K562 (cell line): Measurements from ENCODE around the gene SHISA5. TPM values are rescaled to one million over a fixed set of nuclear protein-coding genes. Genes with fewer than 3 reads are reported as not detected.

Source experiments
- ARID2 ChIP-seq: fragments of 450-650 bp; IDR thresholded peaks from 2 replicates; pipeline ENCODE4 v1.6.1; 2017; ENCODE audit warnings: antibody characterized with exemption, mild to moderate bottlenecking
- BACH1 ChIP-seq: fragments of 200-800 bp; sonication (Bioruptor generic); IDR thresholded peaks from 2 replicates; pipeline ENCODE4 v1.6.1; 2016; ENCODE audit warnings: missing genetic modification characterization, missing compliant biosample characterization
- C11orf30 ChIP-seq: fragments of 450-650 bp; IDR thresholded peaks from 2 replicates; pipeline ENCODE4 v1.6.1; 2016; ENCODE audit warnings: low read depth, mild to moderate bottlenecking
- CC2D1A ChIP-seq: fragments of 450-650 bp; IDR thresholded peaks from 2 replicates; pipeline ENCODE4 v1.6.1; 2017; ENCODE audit warnings: mild to moderate bottlenecking
- EHMT2 ChIP-seq: fragments of 450-650 bp; IDR thresholded peaks from 2 replicates; pipeline ENCODE4 v1.6.1; 2018; ENCODE audit warnings: antibody characterized with exemption
- FOXA1 ChIP-seq: fragments of 450-650 bp; IDR thresholded peaks from 2 replicates; pipeline ENCODE4 v1.6.1; 2016; ENCODE audit warnings: mild to moderate bottlenecking, borderline replicate concordance
- FOXK2 ChIP-seq, 2 experiments: fragments of 450-650 bp; IDR thresholded peaks in 1 of 2; conservative IDR thresholded peaks in 1 of 2; 2 replicates each; pipeline ENCODE4 v1.6.1; 2016; ENCODE audit warnings: low read depth in 2 of 2, mild to moderate bottlenecking in 1 of 2
- HNRNPLL ChIP-seq: fragments of 200-400 bp; formaldehyde crosslinking; IDR thresholded peaks from 2 replicates; pipeline ENCODE4 v1.6.1; 2017; ENCODE audit warnings: low read length, low read depth, mild to moderate bottlenecking; ENCODE audit not compliant: poor library complexity, severe bottlenecking
- KAT8 ChIP-seq: fragments of 450-650 bp; IDR thresholded peaks from 2 replicates; pipeline ENCODE4 v1.6.1; 2016; ENCODE audit warnings: low read depth, mild to moderate bottlenecking
- MAFF ChIP-seq: IDR thresholded peaks from 2 replicates; pipeline ENCODE4 v1.6.1; 2012; ENCODE audit warnings: low read length, improper control_type of control experiment
- NFIC ChIP-seq: fragments of 450-650 bp; IDR thresholded peaks from 2 replicates; pipeline ENCODE4 v1.6.1; 2017; ENCODE audit warnings: mild to moderate bottlenecking, inconsistent platforms
- PRPF4 ChIP-seq: fragments of 200-400 bp; formaldehyde crosslinking; IDR thresholded peaks from one replicate; pipeline ENCODE4 v1.6.1; 2017; ENCODE audit warnings: low read length, low read depth, mild to moderate bottlenecking; ENCODE audit not compliant: insufficient read depth, poor library complexity, severe bottlenecking
- RCOR1 ChIP-seq, 2 experiments: IDR thresholded peaks; 2 replicates each; pipeline ENCODE4 v1.6.1; 2012; ENCODE audit warnings: low read depth in 2 of 2, low read length in 2 of 2, borderline replicate concordance in 1 of 2, improper control_type of control experiment in 1 of 2
- STAT5A ChIP-seq: IDR thresholded peaks from 2 replicates; pipeline ENCODE4 v1.6.1; 2012; ENCODE audit warnings: low read length, inconsistent platforms, borderline replicate concordance
- SUPT5H ChIP-seq: fragments of 450-650 bp; IDR thresholded peaks from 2 replicates; pipeline ENCODE4 v1.6.1; 2016
- TCF3 ChIP-seq: sonication (generic); formaldehyde crosslinking; IDR thresholded peaks from 2 replicates; pipeline ENCODE4 v1.4.0; 2020; ENCODE audit warnings: mild to moderate bottlenecking, missing genetic modification reagents
- ZFP1 ChIP-seq: fragments of 450-650 bp; formaldehyde crosslinking; IDR thresholded peaks from 2 replicates; pipeline ENCODE4 v1.4.0; 2020; ENCODE audit warnings: mild to moderate bottlenecking, mixed read lengths
- ZNF23 ChIP-seq: fragments of 250-450 bp; sonication (Bioruptor Pico); IDR thresholded peaks from 2 replicates; pipeline ENCODE4 v1.4.0; 2020; ENCODE audit warnings: mild to moderate bottlenecking
- ZNF507 ChIP-seq: conservative IDR thresholded peaks from 2 replicates; pipeline ENCODE4 v1.6.1; 2017; ENCODE audit warnings: missing genetic modification characterization, missing compliant biosample characterization
- ZNF75A ChIP-seq: fragments of 450-650 bp; formaldehyde crosslinking; IDR thresholded peaks from 2 replicates; pipeline ENCODE4 v1.4.0; 2020; ENCODE audit warnings: mild to moderate bottlenecking
- ZNF77 ChIP-seq: fragments of 250-450 bp; sonication (Bioruptor Pico); IDR thresholded peaks from 2 replicates; pipeline ENCODE4 v1.5.0; 2020
- ZSCAN32 ChIP-seq: fragments of 450-650 bp; formaldehyde crosslinking; IDR thresholded peaks from 2 replicates; pipeline ENCODE4 v1.4.0; 2020; ENCODE audit warnings: mild to moderate bottlenecking, moderate library complexity
- polyA plus RNA-seq, 8 experiments: library from polyadenylated mRNA; depleted of rRNA in 4 of 8; stranded (reverse) in 5 of 8; unstranded in 3 of 8; fragments of >200 nt; fragmentation: Nextera tagmentation in 2 of 8; fragmentation: Illumina TruSeq in 1 of 8; extraction: Ambion mirVana in 2 of 8; extraction: Trizol in 1 of 8; gene quantifications; 2 replicates each; pipeline versions ENCODE4 v1.2.1 to v1.2.3, GENCODE V29; 2011 to 2014; ENCODE audit warnings: inconsistent platforms in 1 of 8, missing spikeins in 1 of 8
- total RNA-seq, 7 experiments: library from RNA; depleted of rRNA in 6 of 7; stranded (reverse); fragments of >200 nt in 6 of 7; fragmentation: Illumina TruSeq in 2 of 7; extraction: Trizol in 2 of 7; gene quantifications; 2 replicates each; pipeline versions ENCODE4 v1.2.1 to v1.2.3, GENCODE V29; 2011 to 2021; ENCODE audit warnings: low replicate concordance in 1 of 7
- TF ChIP-seq, protein P1 (sequence below): sonication (generic); formaldehyde crosslinking; IDR thresholded peaks from 2 replicates; pipeline ENCODE4 v1.8.0; 2022; ENCODE audit warnings: missing genetic modification reagents, mild to moderate bottlenecking, borderline replicate concordance
- TF ChIP-seq, protein P2 (sequence below): fragments of 250-450 bp; sonication (Bioruptor Pico); IDR thresholded peaks from 2 replicates; pipeline ENCODE4 v1.5.0; 2021
- TF ChIP-seq, protein P3 (sequence below): fragments of 450-650 bp; IDR thresholded peaks from one replicate; pipeline ENCODE4 v1.6.1; 2018; ENCODE audit warnings: mild to moderate bottlenecking, moderate library complexity; ENCODE audit not compliant: partially characterized antibody
- TF ChIP-seq, protein P4 (sequence below): fragments of 450-650 bp; IDR thresholded peaks from 2 replicates; pipeline ENCODE4 v1.6.1; 2016; ENCODE audit warnings: borderline replicate concordance

Gene SHISA5
- total and polyA plus RNA-seq, 9 of the 15 experiments (the other 6 are each of a cell fraction or from before 2014, with no cell fraction given) = 8.4 to 85.8 (median 56.1) TPM

DNA sequence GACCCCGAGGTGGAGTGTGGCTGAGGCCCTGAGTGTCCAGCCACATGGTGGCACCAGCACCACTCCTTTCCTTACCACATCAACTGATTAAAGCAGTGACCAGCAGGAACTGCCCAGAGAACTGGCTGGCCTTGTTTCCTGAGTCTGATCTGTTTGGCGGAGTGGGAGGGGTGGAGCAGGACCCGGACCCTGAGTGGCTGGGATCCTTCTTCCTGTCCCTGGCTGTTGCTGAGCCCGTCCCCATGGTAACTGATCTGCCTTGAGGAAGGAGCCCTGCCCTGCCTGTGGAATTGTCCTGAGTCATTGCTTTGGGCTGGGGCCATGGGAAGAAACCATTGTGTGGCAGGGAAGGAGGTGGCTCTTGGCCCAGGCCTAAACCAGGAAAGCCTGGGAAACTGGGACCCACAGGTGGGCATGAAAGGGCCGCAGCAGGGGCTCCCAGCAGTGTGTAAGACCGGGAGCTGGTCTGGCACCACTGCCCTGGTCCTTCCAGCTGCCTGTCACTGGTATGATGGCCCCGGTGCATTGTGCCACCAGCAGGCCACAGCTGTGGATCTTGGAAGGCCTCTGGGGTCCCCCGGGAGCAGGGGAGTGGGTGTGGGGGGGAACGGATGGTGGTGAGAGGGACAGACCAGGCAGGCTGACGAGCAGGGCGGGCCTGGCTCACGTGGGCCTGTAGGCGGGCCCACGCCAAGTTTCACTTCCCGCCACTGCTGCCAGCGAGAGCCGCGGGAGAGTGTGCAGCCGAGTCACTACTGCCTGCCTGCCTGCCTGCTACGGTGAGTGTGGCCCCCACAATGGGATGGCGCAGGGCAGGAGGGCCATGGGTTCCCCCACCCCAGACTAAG lies 38.2 kb downstream of the SHISA5 start (continued):
- TF ChIP-seq TCF3 (CRISPR knock-in tag) (no peak), ZNF507 (tag) (no peak), STAT5A (no peak), FOXA1 (no peak), CC2D1A (no peak), RCOR1 (IDR thresholded peaks at IDR 0.05; ENCODE audit: borderline replicate concordance in 1 of 2, low read depth in 2 of 2, low read length in 2 of 2) (peak in 1 of 2 experiments; percentile 72; a peak in 1 of 4 replicates), SUPT5H (0 out of 2 replicates have a peak, but pooled peaks have one; percentile 18), PRPF4 (no peak), C11orf30 (peak; percentile 93), NFIC (peak; percentile 68), ZFP1 (CRISPR knock-in tag) (no peak), KAT8 (no peak), EHMT2 (no peak), ZNF77 (CRISPR knock-in tag) (no peak), HNRNPLL (no peak), MAFF (peak; percentile 76), BACH1 (tag) (no peak), ZNF23 (CRISPR knock-in tag) (no peak), ARID2 (no peak), ZSCAN32 (CRISPR knock-in tag) (no peak), ZNF75A (no peak), FOXK2 (conservative IDR thresholded peaks at IDR 0.05 in 1 of 2, IDR thresholded peaks at IDR 0.05 in 1 of 2; ENCODE audit: low read depth in 2 of 2) (peak; percentile 45 to 86; a peak in 3 of 4 replicates)
- TF ChIP-seq, protein P1, sequence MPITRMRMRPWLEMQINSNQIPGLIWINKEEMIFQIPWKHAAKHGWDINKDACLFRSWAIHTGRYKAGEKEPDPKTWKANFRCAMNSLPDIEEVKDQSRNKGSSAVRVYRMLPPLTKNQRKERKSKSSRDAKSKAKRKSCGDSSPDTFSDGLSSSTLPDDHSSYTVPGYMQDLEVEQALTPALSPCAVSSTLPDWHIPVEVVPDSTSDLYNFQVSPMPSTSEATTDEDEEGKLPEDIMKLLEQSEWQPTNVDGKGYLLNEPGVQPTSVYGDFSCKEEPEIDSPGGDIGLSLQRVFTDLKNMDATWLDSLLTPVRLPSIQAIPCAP (CRISPR knock-in tag) = no peak
- TF ChIP-seq, protein P2, sequence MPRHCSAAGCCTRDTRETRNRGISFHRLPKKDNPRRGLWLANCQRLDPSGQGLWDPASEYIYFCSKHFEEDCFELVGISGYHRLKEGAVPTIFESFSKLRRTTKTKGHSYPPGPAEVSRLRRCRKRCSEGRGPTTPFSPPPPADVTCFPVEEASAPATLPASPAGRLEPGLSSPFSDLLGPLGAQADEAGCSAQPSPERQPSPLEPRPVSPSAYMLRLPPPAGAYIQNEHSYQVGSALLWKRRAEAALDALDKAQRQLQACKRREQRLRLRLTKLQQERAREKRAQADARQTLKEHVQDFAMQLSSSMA (CRISPR knock-in tag) = no peak
- TF ChIP-seq, protein P3, sequence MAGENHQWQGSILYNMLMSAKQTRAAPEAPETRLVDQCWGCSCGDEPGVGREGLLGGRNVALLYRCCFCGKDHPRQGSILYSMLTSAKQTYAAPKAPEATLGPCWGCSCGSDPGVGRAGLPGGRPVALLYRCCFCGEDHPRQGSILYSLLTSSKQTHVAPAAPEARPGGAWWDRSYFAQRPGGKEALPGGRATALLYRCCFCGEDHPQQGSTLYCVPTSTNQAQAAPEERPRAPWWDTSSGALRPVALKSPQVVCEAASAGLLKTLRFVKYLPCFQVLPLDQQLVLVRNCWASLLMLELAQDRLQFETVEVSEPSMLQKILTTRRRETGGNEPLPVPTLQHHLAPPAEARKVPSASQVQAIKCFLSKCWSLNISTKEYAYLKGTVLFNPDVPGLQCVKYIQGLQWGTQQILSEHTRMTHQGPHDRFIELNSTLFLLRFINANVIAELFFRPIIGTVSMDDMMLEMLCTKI = no peak
- TF ChIP-seq, protein P4, sequence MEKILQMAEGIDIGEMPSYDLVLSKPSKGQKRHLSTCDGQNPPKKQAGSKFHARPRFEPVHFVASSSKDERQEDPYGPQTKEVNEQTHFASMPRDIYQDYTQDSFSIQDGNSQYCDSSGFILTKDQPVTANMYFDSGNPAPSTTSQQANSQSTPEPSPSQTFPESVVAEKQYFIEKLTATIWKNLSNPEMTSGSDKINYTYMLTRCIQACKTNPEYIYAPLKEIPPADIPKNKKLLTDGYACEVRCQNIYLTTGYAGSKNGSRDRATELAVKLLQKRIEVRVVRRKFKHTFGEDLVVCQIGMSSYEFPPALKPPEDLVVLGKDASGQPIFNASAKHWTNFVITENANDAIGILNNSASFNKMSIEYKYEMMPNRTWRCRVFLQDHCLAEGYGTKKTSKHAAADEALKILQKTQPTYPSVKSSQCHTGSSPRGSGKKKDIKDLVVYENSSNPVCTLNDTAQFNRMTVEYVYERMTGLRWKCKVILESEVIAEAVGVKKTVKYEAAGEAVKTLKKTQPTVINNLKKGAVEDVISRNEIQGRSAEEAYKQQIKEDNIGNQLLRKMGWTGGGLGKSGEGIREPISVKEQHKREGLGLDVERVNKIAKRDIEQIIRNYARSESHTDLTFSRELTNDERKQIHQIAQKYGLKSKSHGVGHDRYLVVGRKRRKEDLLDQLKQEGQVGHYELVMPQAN = no peak
